ENCODE data around the gene PCSK6.

- TF ChIP-seq ARNT (IDR thresholded peaks at IDR 0.05): no peak
- TF ChIP-seq NFRKB (IDR thresholded peaks at IDR 0.05): no peak
- no peak for TF ChIP-seq L3MBTL2 (conservative IDR thresholded peaks at IDR 0.05)
- no peak for TF ChIP-seq BHLHE40 (IDR thresholded peaks at IDR 0.05; ENCODE audit: borderline replicate concordance)
- no peak for TF ChIP-seq FOXM1 (IDR thresholded peaks at IDR 0.05; ENCODE audit: borderline replicate concordance)
- TF ChIP-seq SP1 (IDR thresholded peaks at IDR 0.05): no peak
- no peak for TF ChIP-seq ELF4 (IDR thresholded peaks at IDR 0.05)
These were observed 224.4 kb downstream of the PCSK6 start for GRCh38 chr15:101264911-101265641.
